CD8-positive, alpha-beta memory T cell (primary cell): ENCODE data around the gene NAPB. TPM values are rescaled to one million over a fixed set of nuclear protein-coding genes. Genes with fewer than 3 reads are reported as not detected.

Experiments used
- CTCF ChIA-PET: fragments of 350-600 bp; sonication (Branson Sonifier 250); formaldehyde crosslinking; loops from one replicate; lab custom pipeline; 2021; ENCODE audit warnings: antibody characterized with exemption; lab: Charles Lee
- POLR2A ChIA-PET: fragments of 350-600 bp; sonication (Branson Sonifier 250); formaldehyde crosslinking; loops from one replicate; lab custom pipeline; 2021; ENCODE audit warnings: antibody characterized with exemption; lab: Charles Lee
- DNase-seq, 5 donors: peaks; one replicate each; pipeline versions ENCODE4 v3.0.0 to v3.0.0-alpha.2; 2020 to 2022; ENCODE audit warnings: mixed read lengths in 1 of 5
- H3K27ac ChIP-seq: one replicate; pipeline ENCODE4 v1.7.0; 2013; ENCODE audit warnings: low read depth, mild to moderate bottlenecking, low read length, moderate library complexity
- H3K27me3 ChIP-seq: 2 replicates; pipeline ENCODE4 v1.7.0; 2013; ENCODE audit warnings: low read length, mild to moderate bottlenecking; ENCODE audit not compliant: insufficient read depth, poor library complexity, severe bottlenecking
- H3K36me3 ChIP-seq: 2 replicates; pipeline ENCODE4 v1.7.0; 2013; ENCODE audit warnings: mild to moderate bottlenecking, low read length, moderate library complexity; ENCODE audit not compliant: insufficient read depth
- H3K4me1 ChIP-seq: 2 replicates; pipeline ENCODE4 v1.7.0; 2013; ENCODE audit warnings: mild to moderate bottlenecking, low read length, moderate library complexity; ENCODE audit not compliant: insufficient read depth
- H3K4me3 ChIP-seq: 2 replicates; pipeline ENCODE4 v1.7.0; 2013; ENCODE audit warnings: mild to moderate bottlenecking, low read length
- H3K9me3 ChIP-seq: 2 replicates; pipeline ENCODE4 v1.7.0; 2013; ENCODE audit warnings: mild to moderate bottlenecking, low read length
- H3K27ac Mint-ChIP-seq, 8 donors: one replicate each; pipeline ENCODE4 v1.8.0; 2020 to 2021; ENCODE audit warnings: mixed read lengths in 8 of 8, mild to moderate bottlenecking in 6 of 8, inconsistent platforms in 3 of 8, moderate library complexity in 3 of 8
- H3K27me3 Mint-ChIP-seq, 2 donors: one replicate each; pipeline ENCODE4 v1.8.0; 2020 to 2021; ENCODE audit warnings: mixed read lengths in 2 of 2, mild to moderate bottlenecking in 1 of 2, moderate library complexity in 1 of 2
- H3K36me3 Mint-ChIP-seq, 3 donors: one replicate each; pipeline ENCODE4 v1.8.0; 2020 to 2021; ENCODE audit warnings: mixed read lengths in 3 of 3, inconsistent platforms in 1 of 3, mild to moderate bottlenecking in 1 of 3
- H3K4me1 Mint-ChIP-seq, 3 donors: one replicate each; pipeline ENCODE4 v1.8.0; 2020 to 2021; ENCODE audit warnings: mixed read lengths in 3 of 3, inconsistent platforms in 1 of 3, mild to moderate bottlenecking in 1 of 3
- H3K4me3 Mint-ChIP-seq, 7 donors: one replicate each; pipeline ENCODE4 v1.8.0; 2020 to 2021; ENCODE audit warnings: mixed read lengths in 7 of 7, mild to moderate bottlenecking in 6 of 7, moderate library complexity in 4 of 7, inconsistent platforms in 2 of 7
- H3K9me3 Mint-ChIP-seq, 5 donors: one replicate each; pipeline ENCODE4 v1.8.0; 2020 to 2022; ENCODE audit warnings: mixed read lengths in 5 of 5, mild to moderate bottlenecking in 3 of 5, moderate library complexity in 2 of 5, inconsistent platforms in 1 of 5
- polyA plus RNA-seq: library from polyadenylated mRNA; unstranded; fragments of 300-500 nt; fragmentation: Illumina TruSeq; gene quantifications from one replicate; pipeline ENCODE4 v1.2.3, GENCODE V29; 2021
- total RNA-seq, 2 experiments: library from RNA; stranded (reverse); gene quantifications; one replicate each; pipeline ENCODE4 v1.2.3, GENCODE V29; 2021

The NAPB gene
- total and polyA plus RNA-seq, 3 experiments from 2014 or later, result 5.2 to 7.6 (median 7.4) TPM

DNA sequence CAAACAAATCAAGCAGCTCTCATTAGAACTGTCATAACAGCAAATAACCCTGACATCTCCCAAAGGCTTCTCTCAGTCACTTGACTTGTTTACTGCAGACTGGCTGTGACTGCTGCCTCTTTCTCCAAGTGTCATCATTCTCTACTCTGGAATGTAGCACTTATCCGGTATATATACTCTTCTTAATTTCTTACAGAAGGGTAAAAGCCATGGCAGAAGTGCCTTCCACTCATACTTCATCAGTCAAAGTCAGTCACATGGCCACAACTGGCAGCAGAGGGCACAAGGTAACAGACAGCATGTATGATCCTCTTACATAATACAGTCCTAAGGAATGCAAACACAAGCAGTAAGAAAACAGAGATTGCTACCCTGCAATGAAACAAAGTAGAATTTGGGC lies 9.3 kb downstream of the NAPB start:
- DNase-seq, result no peak
- CTCF ChIA-PET, result no interaction called here
- Histone ChIP-seq H3K4me3 (no peak overlapping the region), H3K4me1 (no peaks in the 10 kb centered on the region), H3K27me3 (no peaks in the 10 kb centered on the region), H3K36me3 (no peaks in the 10 kb centered on the region), H3K9me3 (no peaks in the 10 kb centered on the region), H3K27ac (no peak overlapping the region)
- H3K4me3 Mint-ChIP-seq, result no peak overlapping the region
- no peak overlapping the region for H3K27ac Mint-ChIP-seq
- no peaks in the 10 kb centered on the region for H3K27me3 Mint-ChIP-seq
- H3K4me1 Mint-ChIP-seq, result peaks cover 56 to 76% (median 64%) of the 10 kb centered on the region in 3 donors
- POLR2A ChIA-PET, result no interaction called here
- no peaks in the 10 kb centered on the region for H3K9me3 Mint-ChIP-seq
- H3K36me3 Mint-ChIP-seq, result peaks cover 0 to 6% (median 2%) of the 10 kb centered on the region in 3 donors

DNA sequence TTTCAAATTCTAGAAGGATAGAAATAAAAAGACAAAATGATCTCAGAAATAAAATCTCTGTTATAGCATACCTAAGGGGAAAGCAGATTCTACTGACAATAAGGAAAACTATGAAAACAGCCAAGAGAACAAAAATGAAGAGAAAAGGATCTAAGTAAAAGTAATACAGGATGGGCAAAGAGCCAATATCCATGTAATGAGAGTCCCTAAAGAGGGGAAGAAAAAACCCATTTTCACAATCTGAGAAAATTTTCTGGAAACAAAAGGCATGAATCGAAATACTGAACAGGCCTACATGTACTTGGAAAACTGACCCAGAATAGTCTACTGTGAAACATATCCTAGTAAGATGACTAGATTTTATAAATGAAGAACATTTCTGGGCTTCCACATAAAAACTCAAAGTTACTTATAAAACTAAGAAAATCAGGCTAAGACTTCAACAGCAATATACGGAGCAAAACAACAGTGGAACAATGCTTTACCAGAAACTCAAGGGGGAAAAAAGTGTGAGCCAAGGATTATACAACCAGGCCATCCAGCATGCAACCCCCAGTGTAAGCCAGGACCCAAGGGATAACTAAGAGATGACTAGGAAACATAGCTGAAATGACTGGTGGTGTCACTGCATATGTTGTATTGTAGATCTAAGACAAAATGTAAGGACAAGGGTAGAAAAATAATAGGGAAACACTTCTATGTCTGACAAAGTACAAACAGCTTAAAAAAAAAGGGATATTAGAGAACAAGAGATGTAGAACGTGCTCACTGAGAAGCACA lies 10.2 kb downstream of the NAPB start:
- Mint-ChIP-seq H3K27ac (peak overlapping the region in 2 of 8 donors; percentile 9 to 43), H3K27me3 (no peaks in the 10 kb centered on the region), H3K36me3 (peaks cover 0 to 7% (median 2%) of the 10 kb centered on the region in 3 donors), H3K9me3 (no peaks in the 10 kb centered on the region), H3K4me3 (no peak overlapping the region), H3K4me1 (peaks cover 52 to 71% (median 60%) of the 10 kb centered on the region in 3 donors)
- DNase-seq, result no peak
- no peaks in the 10 kb centered on the region for H3K27me3 ChIP-seq
- no peak overlapping the region for H3K27ac ChIP-seq
- no peak overlapping the region for H3K4me3 ChIP-seq
- H3K36me3 ChIP-seq, result no peaks in the 10 kb centered on the region
- ChIA-PET POLR2A (no interaction called here), CTCF (no interaction called here)
- H3K9me3 ChIP-seq, result no peaks in the 10 kb centered on the region
- H3K4me1 ChIP-seq, result no peaks in the 10 kb centered on the region

- Histone ChIP-seq H3K27me3 (no peaks in the 10 kb centered on the region), H3K9me3 (no peaks in the 10 kb centered on the region), H3K36me3 (no peaks in the 10 kb centered on the region), H3K27ac (no peak overlapping the region), H3K4me1 (no peaks in the 10 kb centered on the region), H3K4me3 (no peak overlapping the region)
- POLR2A ChIA-PET, result no interaction called here
- Mint-ChIP-seq H3K4me3 (no peak overlapping the region), H3K9me3 (no peaks in the 10 kb centered on the region), H3K27me3 (no peaks in the 10 kb centered on the region), H3K36me3 (peaks cover 0 to 9% (median 3%) of the 10 kb centered on the region in 3 donors), H3K27ac (peak overlapping the region in 1 of 8 donors; percentile 80), H3K4me1 (peaks cover 44 to 68% (median 54%) of the 10 kb centered on the region in 3 donors)
- no peak for DNase-seq
- CTCF ChIA-PET, result interaction anchor here (1.5 kb wide), 1 partner anchor 12 kb away, joined by 5 read pairs; the partner anchor contains the start of gene NAPB
Measured at GRCh38 chr20:23409800-23410199, 11.5 kb downstream of the NAPB start.

DNA sequence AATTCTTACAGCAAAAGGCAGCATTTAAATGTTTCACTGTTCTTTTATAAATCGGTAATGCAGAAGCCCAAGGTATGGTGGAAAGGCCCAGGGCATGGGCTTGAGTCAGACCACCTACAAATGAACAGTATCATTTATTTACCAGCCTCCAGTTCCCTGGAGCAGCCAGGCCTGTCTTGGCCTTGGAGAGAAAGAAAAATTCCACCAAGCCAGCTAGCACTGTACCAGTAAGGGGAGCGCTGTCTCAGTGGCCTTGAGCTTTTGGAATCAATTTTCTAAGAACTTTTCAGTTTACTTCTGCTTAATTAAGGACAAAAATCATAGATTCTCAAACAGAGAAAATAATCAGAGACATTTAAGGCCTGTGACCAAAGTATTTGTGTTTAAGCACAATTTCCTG lies 12.3 kb downstream of the NAPB start:
- ChIA-PET CTCF (interaction anchor here (1.5 kb wide), 1 partner anchor 13 kb away, joined by 5 read pairs; the partner anchor contains the start of gene NAPB), POLR2A (interaction anchor here (0.8 kb wide), 1 partner anchor 10 kb away, joined by 5 read pairs; no protein-coding TSS in a partner anchor)
- Histone ChIP-seq H3K27ac (no peak overlapping the region), H3K36me3 (no peaks in the 10 kb centered on the region), H3K27me3 (no peaks in the 10 kb centered on the region), H3K4me3 (no peak overlapping the region), H3K9me3 (no peaks in the 10 kb centered on the region), H3K4me1 (no peaks in the 10 kb centered on the region)
- no peak for DNase-seq
- Mint-ChIP-seq H3K9me3 (no peaks in the 10 kb centered on the region), H3K27ac (peak overlapping the region in 3 of 8 donors; percentile 6 to 85 (median 45)), H3K4me3 (no peak overlapping the region), H3K27me3 (no peaks in the 10 kb centered on the region), H3K36me3 (peaks cover 0 to 11% (median 3%) of the 10 kb centered on the region in 3 donors), H3K4me1 (peaks cover 47 to 72% (median 58%) of the 10 kb centered on the region in 3 donors)

GRCh38 chr20:23407781-23408464 lies 13.4 kb downstream of the NAPB start:
- H3K36me3 ChIP-seq, result no peaks in the 10 kb centered on the region
- H3K27ac ChIP-seq, result no peak overlapping the region
- no peaks in the 10 kb centered on the region for H3K4me1 ChIP-seq
- Mint-ChIP-seq H3K4me3 (peak overlapping the region in 1 of 7 donors; percentile 27), H3K36me3 (peaks cover 0 to 13% (median 3%) of the 10 kb centered on the region in 3 donors), H3K27ac (peak overlapping the region in 6 of 8 donors; percentile 29 to 85 (median 65)), H3K9me3 (no peaks in the 10 kb centered on the region), H3K4me1 (peaks cover 43 to 64% (median 49%) of the 10 kb centered on the region in 3 donors), H3K27me3 (no peaks in the 10 kb centered on the region)
- ChIA-PET POLR2A (no interaction called here), CTCF (no interaction called here)
- peak in 3 of 5 donors; percentile 7 to 28 (median 25) for DNase-seq
- no peak overlapping the region for H3K4me3 ChIP-seq
- H3K27me3 ChIP-seq, result no peaks in the 10 kb centered on the region
- no peaks in the 10 kb centered on the region for H3K9me3 ChIP-seq

- Mint-ChIP-seq H3K36me3 (peaks cover 0 to 21% (median 3%) of the 10 kb centered on the region in 3 donors), H3K27me3 (no peaks in the 10 kb centered on the region), H3K27ac (no peak overlapping the region), H3K9me3 (no peaks in the 10 kb centered on the region), H3K4me1 (peaks cover 41 to 61% (median 41%) of the 10 kb centered on the region in 3 donors), H3K4me3 (no peak overlapping the region)
- H3K27ac ChIP-seq, result no peak overlapping the region
- CTCF ChIA-PET, result interaction anchor here (1.0 kb wide), 1 partner anchor 15 kb away, joined by 4 read pairs; the partner anchor contains the start of gene NAPB
- no peaks in the 10 kb centered on the region for H3K36me3 ChIP-seq
- H3K4me3 ChIP-seq, result no peak overlapping the region
- no peaks in the 10 kb centered on the region for H3K27me3 ChIP-seq
- no peaks in the 10 kb centered on the region for H3K9me3 ChIP-seq
- POLR2A ChIA-PET, result no interaction called here
- no peaks in the 10 kb centered on the region for H3K4me1 ChIP-seq
- no peak for DNase-seq
Measured at GRCh38 chr20:23406880-23407279, 14.4 kb downstream of the NAPB start.

- ChIA-PET POLR2A (no interaction called here), CTCF (interaction anchor here (2.6 kb wide), 1 partner anchor 38 kb away, joined by 7 read pairs; no protein-coding TSS in a partner anchor)
- H3K9me3 ChIP-seq, result no peaks in the 10 kb centered on the region
- Mint-ChIP-seq H3K36me3 (peaks cover 0 to 34% (median 6%) of the 10 kb centered on the region in 3 donors), H3K4me1 (peaks cover 32 to 53% (median 45%) of the 10 kb centered on the region in 3 donors), H3K9me3 (no peaks in the 10 kb centered on the region), H3K27ac (peak overlapping the region in 1 of 8 donors; percentile 33), H3K4me3 (no peak overlapping the region), H3K27me3 (no peaks in the 10 kb centered on the region)
- H3K27me3 ChIP-seq, result no peaks in the 10 kb centered on the region
- no peak for DNase-seq
- H3K4me1 ChIP-seq, result no peaks in the 10 kb centered on the region
- H3K36me3 ChIP-seq, result no peaks in the 10 kb centered on the region
- H3K27ac ChIP-seq, result no peak overlapping the region
- H3K4me3 ChIP-seq, result no peak overlapping the region
Measured at GRCh38 chr20:23404196-23404595, 17.1 kb downstream of the NAPB start.
